Smooth muscle cell (in vitro differentiated cells): ENCODE results near the gene ACOT7. TPM values are rescaled to one million over a fixed set of nuclear protein-coding genes. Genes with fewer than 3 reads are reported as not detected.
"Not testable (repeated sequence)": the region's sequence is repeated elsewhere in the genome, so short reads cannot be mapped to it uniquely, and the experiment has no call there.

ENCODE experiments used
- DNase-seq: peaks from one replicate; lab custom pipeline; 2025; ENCODE audit not compliant: unreplicated experiment; lab: John Stamatoyannopoulos, UW
- H2AFZ ChIP-seq: fragments of 200-600 bp; sonication (generic); 2 replicates; pipeline ENCODE4 v1.6.0; 2016; ENCODE audit warnings: antibody characterized with exemption, low read depth, mild to moderate bottlenecking
- H3F3A ChIP-seq: fragments of 200-600 bp; sonication (generic); 2 replicates; pipeline ENCODE4 v1.6.0; 2017; ENCODE audit warnings: antibody characterized with exemption, low read depth
- H3K27ac ChIP-seq: fragments of 200-600 bp; sonication (generic); 2 replicates; pipeline ENCODE4 v1.5.1; 2016; ENCODE audit warnings: low read depth, mild to moderate bottlenecking
- H3K27me3 ChIP-seq: fragments of 200-600 bp; sonication (generic); 2 replicates; pipeline ENCODE4 v1.6.1; 2016; ENCODE audit warnings: low read depth, mild to moderate bottlenecking
- H3K36me3 ChIP-seq: fragments of 200-600 bp; sonication (generic); 2 replicates; pipeline ENCODE4 v1.5.1; 2016; ENCODE audit warnings: low read depth
- H3K4me1 ChIP-seq: fragments of 200-600 bp; sonication (generic); 2 replicates; pipeline ENCODE4 v1.5.1; 2016; ENCODE audit warnings: low read depth
- H3K4me2 ChIP-seq: fragments of 200-600 bp; sonication (generic); 2 replicates; pipeline ENCODE4 v1.6.0; 2016; ENCODE audit warnings: mild to moderate bottlenecking
- H3K4me3 ChIP-seq: fragments of 200-600 bp; sonication (generic); 2 replicates; pipeline ENCODE4 v1.5.1; 2016; ENCODE audit warnings: mild to moderate bottlenecking
- H3K79me2 ChIP-seq: fragments of 200-600 bp; sonication (generic); 2 replicates; pipeline ENCODE4 v1.6.0; 2016; ENCODE audit warnings: low read depth, mild to moderate bottlenecking
- H3K9ac ChIP-seq: fragments of 200-600 bp; sonication (generic); 2 replicates; pipeline ENCODE4 v1.6.0; 2016; ENCODE audit warnings: low read depth
- H3K9me3 ChIP-seq: fragments of 200-600 bp; sonication (generic); replicated peaks from 2 replicates; pipeline ENCODE4 v1.5.1; 2016; ENCODE audit warnings: low read depth
- H4K20me1 ChIP-seq: fragments of 200-600 bp; sonication (generic); 2 replicates; pipeline ENCODE4 v1.6.0; 2016; ENCODE audit warnings: low read depth
- CTCF ChIP-seq: fragments of 200-600 bp; sonication (generic); IDR thresholded peaks from 2 replicates; pipeline ENCODE4 v1.5.1; 2017; ENCODE audit warnings: borderline replicate concordance, mild to moderate bottlenecking, antibody characterized with exemption; ENCODE audit not compliant: insufficient read depth, poor library complexity, severe bottlenecking
- WGBS: methylation state at CpG from one replicate; pipeline ENCODE4 v1.1.7; 2016; ENCODE audit warnings: low lambda C conversion rate; 5-methylcytosine and 5-hydroxymethylcytosine counted together
- polyA plus RNA-seq: library from polyadenylated mRNA; unstranded; fragments of >200 nt; fragmentation: Nextera tagmentation; extraction: Ambion mirVana; gene quantifications from 2 replicates; pipeline ENCODE4 v1.2.1, GENCODE V29; 2016
- total RNA-seq: library from RNA; depleted of rRNA; stranded (reverse); fragments of >200 nt; gene quantifications from 2 replicates; pipeline ENCODE4 v1.2.3, GENCODE V29; 2014

ACOT7 gene
- total and polyA plus RNA-seq, 2 experiments from 2014 or later = 19.5 to 53.8 TPM

GRCh38 chr1:6384135-6384534 lies 9.4 kb downstream of the ACOT7 start:
- Histone ChIP-seq H2AFZ (no peak overlapping the region), H3K36me3 (no peaks in the 10 kb centered on the region), H3K4me3 (no peak overlapping the region), H4K20me1 (peaks cover 31% of the 10 kb centered on the region), H3K9me3 (no peaks in the 10 kb centered on the region), H3K79me2 (peaks cover 21% of the 10 kb centered on the region), H3F3A (no peaks in the 10 kb centered on the region), H3K27ac (no peak overlapping the region), H3K4me2 (no peak overlapping the region), H3K27me3 (no peaks in the 10 kb centered on the region), H3K9ac (no peak overlapping the region), H3K4me1 (peaks cover 10% of the 10 kb centered on the region)
- 95% methylated on average over 1 of the region's 1 CpG for WGBS
- no peak for DNase-seq
- TF ChIP-seq CTCF = no peak

DNA sequence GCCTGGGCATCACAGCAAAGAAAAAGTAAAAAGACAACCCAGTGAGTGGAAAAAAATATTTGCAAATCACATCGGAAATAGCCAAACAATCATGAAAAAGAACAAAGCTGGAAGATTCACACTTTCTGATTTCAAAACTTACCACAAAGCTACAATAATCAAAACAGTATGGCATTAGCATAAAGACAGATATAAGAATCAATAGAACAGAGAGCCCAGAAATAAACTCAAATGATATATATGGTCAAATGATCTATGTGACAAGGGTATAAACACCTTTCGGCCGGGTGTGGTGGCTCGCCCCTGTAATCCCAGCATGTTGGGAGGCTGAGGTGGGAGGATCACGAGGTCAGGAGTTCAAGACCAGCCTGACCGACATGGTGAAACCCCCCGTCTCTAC lies 13.5 kb downstream of the ACOT7 start:
- no peaks in the 10 kb centered on the region for H3K9me3 ChIP-seq
- no peak overlapping the region for H3K9ac ChIP-seq
- H4K20me1 ChIP-seq = peaks cover 15% of the 10 kb centered on the region
- H3K4me2 ChIP-seq = no peak overlapping the region
- 96% methylated on average over 7 of the region's 7 CpGs for WGBS
- H3F3A ChIP-seq = no peaks in the 10 kb centered on the region
- no peak for DNase-seq
- peaks cover 19% of the 10 kb centered on the region for H3K79me2 ChIP-seq
- H2AFZ ChIP-seq = no peak overlapping the region
- no peak overlapping the region for H3K4me3 ChIP-seq
- no peak for TF ChIP-seq CTCF
- no peaks in the 10 kb centered on the region for H3K36me3 ChIP-seq
- H3K4me1 ChIP-seq = no peaks in the 10 kb centered on the region
- no peaks in the 10 kb centered on the region for H3K27me3 ChIP-seq
- H3K27ac ChIP-seq = no peak overlapping the region

DNA sequence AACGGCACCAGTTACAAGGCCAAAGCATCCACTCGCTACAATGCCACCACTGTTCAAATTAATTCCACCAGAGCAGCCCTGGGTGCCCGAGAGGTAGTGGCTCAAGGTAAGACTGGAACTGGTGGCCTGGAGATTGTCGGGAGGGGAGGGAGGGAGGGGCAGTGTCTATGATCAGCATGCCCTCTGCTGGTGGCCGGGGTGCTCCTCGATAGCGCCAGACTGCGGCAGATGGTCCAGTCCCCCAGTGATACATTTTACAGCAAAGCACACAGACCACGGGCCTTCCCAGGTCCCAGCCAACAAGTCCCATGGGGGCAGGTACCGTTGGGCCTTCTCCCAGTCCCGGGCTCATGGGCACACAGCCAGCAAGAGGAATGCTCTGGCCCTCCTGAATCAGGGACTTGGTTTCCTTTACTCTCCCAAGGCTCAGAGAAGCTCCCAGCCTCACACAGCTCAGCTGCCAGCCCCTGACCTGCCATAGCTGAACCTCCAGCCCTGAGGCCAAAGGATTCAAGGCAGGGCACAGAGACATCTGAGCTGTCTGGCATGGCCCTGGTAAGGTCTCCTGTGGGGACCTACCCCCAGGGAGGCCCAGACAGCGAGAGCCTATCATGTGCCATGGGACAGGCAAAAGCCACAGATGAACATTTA lies 15.3 kb downstream of the ACOT7 start:
- Histone ChIP-seq H3K4me3 (no peak overlapping the region), H3F3A (no peaks in the 10 kb centered on the region), H3K36me3 (no peaks in the 10 kb centered on the region), H3K79me2 (peaks cover 11% of the 10 kb centered on the region), H3K4me2 (no peak overlapping the region), H3K9me3 (no peaks in the 10 kb centered on the region), H3K27ac (no peak overlapping the region), H3K9ac (no peak overlapping the region), H3K27me3 (no peaks in the 10 kb centered on the region), H2AFZ (no peak overlapping the region), H4K20me1 (peaks cover 12% of the 10 kb centered on the region), H3K4me1 (no peaks in the 10 kb centered on the region)
- WGBS = 77% methylated on average over 12 of the region's 12 CpGs
- TF ChIP-seq CTCF = no peak
- no peak for DNase-seq

DNA sequence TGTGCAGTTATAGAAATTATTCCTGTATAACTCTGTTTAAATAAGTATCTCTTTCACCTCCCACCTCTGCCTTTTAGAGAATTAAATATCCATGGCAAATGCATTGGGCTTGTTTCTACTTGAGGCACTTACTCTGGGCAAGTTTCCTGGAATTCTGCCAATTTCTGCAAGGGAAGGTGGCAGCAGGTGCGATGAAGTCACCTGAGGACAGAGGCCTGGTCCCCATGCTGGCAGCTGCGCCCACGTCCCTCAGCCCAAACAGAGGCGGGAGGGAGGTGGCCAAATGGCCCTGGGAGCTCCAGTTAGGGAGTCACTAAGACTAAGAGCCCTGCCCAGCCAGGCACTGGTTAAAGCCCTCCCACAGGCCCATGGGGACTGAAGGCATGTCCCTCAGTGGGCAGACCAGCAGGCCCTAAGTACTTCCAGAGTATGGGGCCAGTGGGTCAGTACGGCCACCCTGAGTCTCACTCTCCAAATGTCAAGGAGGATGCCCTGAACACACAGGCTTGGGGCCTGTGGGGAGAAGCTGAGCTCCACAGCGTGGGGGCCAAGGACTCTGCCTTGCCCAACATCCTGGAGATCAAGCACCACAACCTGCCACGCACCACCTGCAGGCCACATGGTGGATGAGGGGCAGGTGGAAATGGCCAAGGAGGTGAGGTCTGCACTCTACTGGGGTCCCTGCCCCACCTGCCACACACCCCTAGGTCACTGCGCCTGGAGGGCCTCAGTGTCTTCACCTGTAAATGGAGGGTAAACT lies 19.4 kb downstream of the ACOT7 start:
- Histone ChIP-seq H3K4me1 (no peaks in the 10 kb centered on the region), H3K9ac (no peak overlapping the region), H3F3A (no peaks in the 10 kb centered on the region), H3K4me2 (no peak overlapping the region), H3K79me2 (peaks cover 20% of the 10 kb centered on the region), H3K9me3 (no peaks in the 10 kb centered on the region), H3K27ac (no peak overlapping the region), H3K27me3 (no peaks in the 10 kb centered on the region), H3K4me3 (no peak overlapping the region), H3K36me3 (no peaks in the 10 kb centered on the region), H4K20me1 (peaks cover 8% of the 10 kb centered on the region), H2AFZ (no peak overlapping the region)
- no peak for DNase-seq
- no peak for TF ChIP-seq CTCF
- 94% methylated on average over 8 of the region's 8 CpGs for WGBS

GRCh38 chr1:6372236-6372635 lies 21.3 kb downstream of the ACOT7 start:
- H3K79me2 ChIP-seq = peaks cover 20% of the 10 kb centered on the region

More at GRCh38 chr1:6372236-6372635, 21.3 kb downstream of the ACOT7 start:
- H3K36me3 ChIP-seq, H3K9me3 ChIP-seq, DNase-seq, H3K27ac ChIP-seq, H3K4me1 ChIP-seq, H3K4me3 ChIP-seq, H2AFZ ChIP-seq, H3K9ac ChIP-seq, H3K27me3 ChIP-seq, H3K4me2 ChIP-seq, H3F3A ChIP-seq: not testable (repeated sequence)
- peaks cover 13% of the 10 kb centered on the region for H4K20me1 ChIP-seq
- 64% methylated on average over 7 of the region's 7 CpGs for WGBS
